ENCODE results near the gene SEC14L5. TPM values are rescaled to one million over a fixed set of nuclear protein-coding genes. Genes with fewer than 3 reads are reported as not detected.

Gene SEC14L5
- total RNA-seq, 1 donor from 2014 or later, result not detected

DNA sequence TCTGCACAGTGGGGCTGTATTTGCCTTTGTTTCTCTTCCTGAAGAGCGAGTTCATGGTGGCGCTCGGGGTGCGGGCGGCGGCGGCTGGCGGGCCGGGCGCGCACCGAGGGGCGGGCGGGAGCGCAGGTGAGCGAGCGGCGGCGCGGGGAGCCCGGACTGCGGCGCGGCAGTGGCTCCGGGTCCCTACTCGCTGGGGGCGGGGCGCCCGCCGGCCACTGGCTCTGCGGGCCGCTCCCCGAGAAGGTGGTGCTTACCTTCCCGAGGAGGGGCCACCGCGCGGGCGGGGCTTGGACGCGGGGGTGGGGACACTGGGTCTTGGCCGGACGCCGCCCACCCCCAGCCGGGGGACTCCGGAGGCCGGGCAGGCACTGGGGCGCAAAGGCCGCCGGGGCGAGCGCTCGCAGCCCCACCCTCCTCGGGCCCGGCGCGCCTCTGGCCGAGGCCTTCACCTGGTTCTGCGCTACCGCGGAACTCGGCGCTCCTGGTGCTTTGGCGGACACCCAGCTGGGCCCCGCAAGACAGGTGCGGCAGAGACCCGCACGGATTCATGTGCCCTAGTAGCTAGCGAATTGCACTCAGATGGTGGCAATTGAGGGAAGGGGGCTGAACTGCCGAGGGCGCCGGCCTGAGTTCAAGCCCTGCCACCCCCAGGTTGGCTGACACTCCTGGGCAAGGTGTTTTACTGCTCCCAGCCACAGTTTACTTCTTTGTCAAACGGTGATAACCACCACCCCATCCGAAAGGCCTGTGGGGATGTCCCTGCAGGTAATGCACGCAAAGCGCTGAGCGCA, 20.9 kb upstream of the SEC14L5 start, which contains the start of gene PPL:
TSS of gene PPL (minus strand) at position 158 of the 791 bp plus-strand sequence. CDS start at position 55, 103 bp downstream.
- TF ChIP-seq, protein P1, sequence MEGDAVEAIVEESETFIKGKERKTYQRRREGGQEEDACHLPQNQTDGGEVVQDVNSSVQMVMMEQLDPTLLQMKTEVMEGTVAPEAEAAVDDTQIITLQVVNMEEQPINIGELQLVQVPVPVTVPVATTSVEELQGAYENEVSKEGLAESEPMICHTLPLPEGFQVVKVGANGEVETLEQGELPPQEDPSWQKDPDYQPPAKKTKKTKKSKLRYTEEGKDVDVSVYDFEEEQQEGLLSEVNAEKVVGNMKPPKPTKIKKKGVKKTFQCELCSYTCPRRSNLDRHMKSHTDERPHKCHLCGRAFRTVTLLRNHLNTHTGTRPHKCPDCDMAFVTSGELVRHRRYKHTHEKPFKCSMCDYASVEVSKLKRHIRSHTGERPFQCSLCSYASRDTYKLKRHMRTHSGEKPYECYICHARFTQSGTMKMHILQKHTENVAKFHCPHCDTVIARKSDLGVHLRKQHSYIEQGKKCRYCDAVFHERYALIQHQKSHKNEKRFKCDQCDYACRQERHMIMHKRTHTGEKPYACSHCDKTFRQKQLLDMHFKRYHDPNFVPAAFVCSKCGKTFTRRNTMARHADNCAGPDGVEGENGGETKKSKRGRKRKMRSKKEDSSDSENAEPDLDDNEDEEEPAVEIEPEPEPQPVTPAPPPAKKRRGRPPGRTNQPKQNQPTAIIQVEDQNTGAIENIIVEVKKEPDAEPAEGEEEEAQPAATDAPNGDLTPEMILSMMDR (IDR thresholded peaks at IDR 0.05; ENCODE audit: insufficient read depth, low read length, poor library complexity, severe bottlenecking), result no peak
- DNase-seq (ENCODE audit: low read depth), result no peak
- Histone ChIP-seq H3K4me3 (ENCODE audit: low read depth, low read length) (peak within 1 kb of the TSS; percentile 71), H3K27me3 (ENCODE audit: control insufficient read depth, insufficient read depth, low read length) (no peaks in the 10 kb centered on the region), H3K36me3 (ENCODE audit: control insufficient read depth, insufficient read depth, low read length) (no peaks in the 10 kb centered on the region)

GRCh38 chr16:4937782-4938682, 20.1 kb upstream of the SEC14L5 start:
- H3K27me3 ChIP-seq (ENCODE audit: control insufficient read depth, insufficient read depth, low read length), result no peaks in the 10 kb centered on the region
- DNase-seq (ENCODE audit: low read depth), result no peak
- H3K4me3 ChIP-seq (ENCODE audit: low read depth, low read length), result no peak overlapping the region
- TF ChIP-seq, protein P1 (IDR thresholded peaks at IDR 0.05; ENCODE audit: insufficient read depth, low read length, poor library complexity, severe bottlenecking), result no peak
- H3K36me3 ChIP-seq (ENCODE audit: control insufficient read depth, insufficient read depth, low read length), result no peaks in the 10 kb centered on the region

DNA sequence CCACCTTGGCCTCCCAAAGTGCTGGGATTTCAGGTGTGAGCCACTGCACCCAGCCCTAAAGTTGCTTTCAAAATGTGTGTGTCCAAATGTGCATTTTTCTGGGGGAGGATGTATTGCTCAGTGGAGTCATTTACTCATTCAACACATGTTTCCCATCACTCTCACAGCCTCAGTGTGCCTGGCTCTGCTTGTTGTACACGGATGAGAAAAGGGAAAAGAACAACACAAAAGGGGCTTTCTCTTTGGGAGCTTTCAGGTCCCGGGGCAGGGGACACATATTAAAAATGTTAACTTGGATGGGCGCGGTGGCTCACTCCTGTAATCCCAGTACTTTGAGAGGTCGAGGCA, 19.5 kb upstream of the SEC14L5 start:
- Histone ChIP-seq H3K4me3 (ENCODE audit: low read depth, low read length) (no peak overlapping the region), H3K27me3 (ENCODE audit: control insufficient read depth, insufficient read depth, low read length) (no peaks in the 10 kb centered on the region), H3K36me3 (ENCODE audit: control insufficient read depth, insufficient read depth, low read length) (no peaks in the 10 kb centered on the region)
- TF ChIP-seq, protein P1 (IDR thresholded peaks at IDR 0.05; ENCODE audit: insufficient read depth, low read length, poor library complexity, severe bottlenecking), result no peak
- no peak for DNase-seq (ENCODE audit: low read depth)

DNA sequence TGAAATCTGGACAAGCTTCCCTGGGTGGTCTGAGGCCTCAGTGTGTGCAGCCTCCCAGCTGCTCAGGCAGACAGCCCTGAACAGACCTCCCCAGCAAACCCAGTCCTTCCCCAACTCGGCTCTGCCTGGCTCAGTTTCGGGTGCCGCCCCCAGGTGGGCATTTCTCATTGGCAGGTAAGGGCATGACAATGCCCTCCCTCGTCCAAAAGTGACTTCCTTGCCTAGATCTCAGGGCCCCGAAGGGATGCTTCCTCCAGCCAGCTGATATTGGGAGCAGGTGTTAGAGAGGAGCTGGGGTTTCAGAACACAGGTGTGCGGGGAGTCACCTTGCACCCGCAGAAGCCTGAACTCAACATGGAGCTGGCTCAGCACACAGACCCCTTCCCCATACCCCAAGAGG, 17.4 kb upstream of the SEC14L5 start:
- Histone ChIP-seq H3K36me3 (ENCODE audit: control insufficient read depth, insufficient read depth, low read length) (no peaks in the 10 kb centered on the region), H3K27me3 (ENCODE audit: control insufficient read depth, insufficient read depth, low read length) (no peaks in the 10 kb centered on the region), H3K4me3 (ENCODE audit: low read depth, low read length) (no peak overlapping the region)
- TF ChIP-seq, protein P1 (IDR thresholded peaks at IDR 0.05; ENCODE audit: insufficient read depth, low read length, poor library complexity, severe bottlenecking), result no peak
- DNase-seq (ENCODE audit: low read depth), result no peak

DNA sequence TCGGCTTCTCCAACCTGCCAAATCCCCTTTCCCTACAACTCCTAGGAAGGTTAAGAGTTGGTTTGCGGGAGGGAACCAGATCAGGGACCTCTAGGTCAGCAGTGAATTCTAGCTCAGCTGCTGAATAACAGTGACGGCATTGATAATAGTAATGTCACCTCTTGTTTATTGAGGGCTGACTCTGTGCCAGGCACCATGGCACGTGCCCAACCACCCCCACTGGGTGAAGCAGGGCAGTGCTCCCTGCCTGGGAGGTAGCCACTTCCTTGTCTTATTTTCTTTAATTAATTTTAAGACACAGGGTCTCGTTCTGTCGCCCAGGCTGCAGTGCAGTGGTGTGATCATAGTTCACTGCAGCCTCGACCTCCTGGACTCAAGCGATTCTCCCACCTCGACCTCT, 15.6 kb upstream of the SEC14L5 start:
- TF ChIP-seq, protein P1 (IDR thresholded peaks at IDR 0.05; ENCODE audit: insufficient read depth, low read length, poor library complexity, severe bottlenecking), result no peak
- H3K36me3 ChIP-seq (ENCODE audit: control insufficient read depth, insufficient read depth, low read length), result no peaks in the 10 kb centered on the region
- H3K4me3 ChIP-seq (ENCODE audit: low read depth, low read length), result no peak overlapping the region
- no peak for DNase-seq (ENCODE audit: low read depth)
- H3K27me3 ChIP-seq (ENCODE audit: control insufficient read depth, insufficient read depth, low read length), result no peaks in the 10 kb centered on the region
